B cell (primary cell): ENCODE measurements around the gene CCL15. TPM values are rescaled to one million over a fixed set of nuclear protein-coding genes. Genes with fewer than 3 reads are reported as not detected.

Source experiments
- ATAC-seq: fragments of 200-7000 bp; cut with Tn5 transposase; one replicate; pipeline ENCODE4 v1.10.0; 2021; ENCODE audit warnings: low read depth, mild to moderate bottlenecking, moderate number of reproducible peaks, moderate library complexity
- CTCF ChIA-PET: fragments of 350-600 bp; sonication (Branson Sonifier 250); formaldehyde crosslinking; loops from one replicate; lab custom pipeline; 2021; ENCODE audit warnings: antibody characterized with exemption, inconsistent platforms; lab: Charles Lee
- POLR2A ChIA-PET: fragments of 350-600 bp; sonication (Branson Sonifier 250); formaldehyde crosslinking; loops from one replicate; lab custom pipeline; 2021; ENCODE audit warnings: antibody characterized with exemption; lab: Charles Lee
- DNase-seq: peaks from one replicate; pipeline ENCODE4 v3.0.0; 2013
- H2AFZ ChIP-seq: 2 replicates; pipeline ENCODE4 v1.6.1; 2012; ENCODE audit warnings: mild to moderate bottlenecking, low read depth, low read length; ENCODE audit not compliant: insufficient read depth, poor library complexity, severe bottlenecking
- H3K27ac ChIP-seq, 2 donors: 1 replicate in 1 of 2; 2 replicates in 1 of 2; pipeline ENCODE4 v1.5.1; 2012 to 2013; ENCODE audit warnings: low read length in 2 of 2, mild to moderate bottlenecking in 2 of 2, moderate library complexity in 1 of 2
- H3K27me3 ChIP-seq, 4 experiments: fragments of 200-600 bp in 1 of 4; sonication (generic) in 1 of 4; replicated peaks in 1 of 4; 1 replicate in 2 of 4; 2 replicates in 2 of 4; pipeline versions ENCODE4 v1.6.1 to v1.7.0; 2013 to 2016; ENCODE audit warnings: low read length in 3 of 4, mild to moderate bottlenecking in 2 of 4, mixed read lengths in 1 of 4, moderate library complexity in 1 of 4; ENCODE audit not compliant: insufficient read depth in 4 of 4, control insufficient read depth in 3 of 4; ENCODE audit errors: control extremely low read depth in 1 of 4
- H3K36me3 ChIP-seq, 2 experiments: replicated peaks in 1 of 2; 1 replicate in 1 of 2; 2 replicates in 1 of 2; pipeline versions ENCODE4 v1.6.1 to v1.7.1; 2013; ENCODE audit warnings: low read length in 1 of 2; ENCODE audit not compliant: insufficient read depth in 2 of 2, control insufficient read depth in 1 of 2; ENCODE audit errors: control extremely low read depth in 1 of 2, extremely low read depth in 1 of 2
- H3K4me1 ChIP-seq, 2 donors: fragments of 200-600 bp in 1 of 2; sonication (generic) in 1 of 2; 1 replicate in 1 of 2; 2 replicates in 1 of 2; pipeline versions ENCODE4 v1.5.1 to v1.6.1; 2013 to 2017; ENCODE audit warnings: low read length in 2 of 2; ENCODE audit not compliant: control insufficient read depth in 2 of 2, insufficient read depth in 2 of 2
- H3K4me2 ChIP-seq: replicated peaks from 2 replicates; pipeline ENCODE3; 2012; ENCODE audit warnings: mild to moderate bottlenecking, low read depth, low read length; ENCODE audit not compliant: poor library complexity, severe bottlenecking
- H3K4me3 ChIP-seq, 5 experiments: fragments of 200-600 bp in 1 of 5; sonication (generic) in 1 of 5; 1 replicate in 3 of 5; 2 replicates in 2 of 5; pipeline versions ENCODE4 v1.5.1 to v1.7.0; 2011 to 2016; ENCODE audit warnings: low read length in 4 of 5, mild to moderate bottlenecking in 4 of 5, low read depth in 2 of 5, control low read depth in 1 of 5, moderate library complexity in 1 of 5; ENCODE audit not compliant: insufficient read depth in 1 of 5; ENCODE audit errors: control extremely low read depth in 1 of 5, extremely low read depth in 1 of 5
- H3K79me2 ChIP-seq: fragments of 200-600 bp; sonication (generic); one replicate; pipeline ENCODE4 v1.6.0; 2016; ENCODE audit warnings: low read length; ENCODE audit not compliant: control insufficient read depth, insufficient read depth
- H3K9ac ChIP-seq: fragments of 200-600 bp; sonication (generic); 2 replicates; pipeline ENCODE4 v1.6.1; 2017; ENCODE audit warnings: mild to moderate bottlenecking, low read length, moderate library complexity
- H3K9me3 ChIP-seq, 3 donors: one replicate each; pipeline versions ENCODE4 v1.6.1 to v1.7.1; 2013; ENCODE audit warnings: low read length in 2 of 3; ENCODE audit not compliant: control insufficient read depth in 2 of 3, insufficient read depth in 1 of 3; ENCODE audit errors: control extremely low read depth in 1 of 3
- H4K20me1 ChIP-seq: 2 replicates; pipeline ENCODE4 v1.6.0; 2012; ENCODE audit warnings: mild to moderate bottlenecking, low read length; ENCODE audit not compliant: insufficient read depth, control insufficient read depth, poor library complexity, severe bottlenecking
- H3K27ac Mint-ChIP-seq: one replicate; pipeline ENCODE4 v1.8.0; 2021; ENCODE audit warnings: mixed read lengths
- H3K27me3 Mint-ChIP-seq: one replicate; pipeline ENCODE4 v1.8.0; 2021; ENCODE audit warnings: mixed read lengths
- H3K4me1 Mint-ChIP-seq: one replicate; pipeline ENCODE4 v1.8.0; 2021; ENCODE audit warnings: mixed read lengths
- H3K4me3 Mint-ChIP-seq: one replicate; pipeline ENCODE4 v1.8.0; 2021; ENCODE audit warnings: mixed read lengths
- H3K9me3 Mint-ChIP-seq: one replicate; pipeline ENCODE4 v1.8.0; 2022; ENCODE audit warnings: mixed read lengths; ENCODE audit not compliant: insufficient read depth
- CTCF ChIP-seq: fragments of 200-600 bp; IDR thresholded peaks from one replicate; pipeline ENCODE4 v1.8.0; 2022; ENCODE audit warnings: antibody characterized with exemption, mild to moderate bottlenecking
- EZH2 ChIP-seq: IDR thresholded peaks from 2 replicates; pipeline ENCODE4 v1.6.1; 2012; ENCODE audit warnings: borderline replicate concordance, low read depth, mild to moderate bottlenecking, moderate library complexity, low read length; ENCODE audit not compliant: insufficient read depth, poor library complexity, severe bottlenecking
- WGBS: methylation state at CpG from one replicate; pipeline ENCODE4 v1.1.5; 2013; ENCODE audit warnings: missing lambda C conversion rate; ENCODE audit not compliant: insufficient coverage; 5-methylcytosine and 5-hydroxymethylcytosine counted together
- intact Hi-C: fragments of 100-400 bp; cut with micrococcal nuclease; formaldehyde crosslinking; loops from one replicate; pipeline ENCODE4 v1.10.0; 2022
- polyA plus RNA-seq: library from polyadenylated mRNA; depleted of rRNA; stranded (reverse); fragments of >200 nt; gene quantifications from 2 replicates; pipeline ENCODE4 v1.2.3, GENCODE V29; 2012
- total RNA-seq, 2 donors: library from RNA; stranded (reverse); fragments of 120-200 nt in 1 of 2; gene quantifications; 1 replicate in 1 of 2; 2 replicates in 1 of 2; pipeline versions ENCODE4 v1.2.3 to v1.2.4, GENCODE V29; 2013 to 2022

CCL15 gene
- total and polyA plus RNA-seq, 2 donors (not counting 1 experiment from before 2014, with no cell fraction given), result not detected

- ATAC-seq, result no peak
- no peak overlapping the region for H3K4me3 Mint-ChIP-seq
- WGBS, result 89% methylated on average over 8 of the region's 10 CpGs
Measured at GRCh38 chr17:35968520-35969054, 32.8 kb downstream of the CCL15 start.

More at GRCh38 chr17:35968520-35969054, 32.8 kb downstream of the CCL15 start:
- H3K27ac ChIP-seq, result no peak overlapping the region
- no peak overlapping the region for H2AFZ ChIP-seq
- H3K4me1 ChIP-seq, result no peaks in the 10 kb centered on the region
- peaks cover 25% of the 10 kb centered on the region for H3K27me3 Mint-ChIP-seq
- no peak overlapping the region for H3K9ac ChIP-seq
- H3K9me3 Mint-ChIP-seq, result no peaks in the 10 kb centered on the region
- no peak overlapping the region for H3K27ac Mint-ChIP-seq
- H3K4me1 Mint-ChIP-seq, result peaks cover 1% of the 10 kb centered on the region
- ChIA-PET CTCF (interaction anchor here (0.8 to 15.7 kb wide), 14 partner anchors 7 to 514 kb away, joined by 3 to 639 read pairs (median 6); partner anchors contain the start of gene CCL16), POLR2A (no interaction called here)
- TF ChIP-seq CTCF, result no peak
- TF ChIP-seq EZH2, result no peak
- H3K79me2 ChIP-seq, result no peaks in the 10 kb centered on the region
- no peaks in the 10 kb centered on the region for H4K20me1 ChIP-seq
- intact Hi-C loops, result loop anchor here (1.0 kb wide), 2 partner anchors 181 to 515 kb away; no protein-coding TSS in a partner anchor
- H3K36me3 ChIP-seq, result no peaks in the 10 kb centered on the region
- no peaks in the 10 kb centered on the region for H3K9me3 ChIP-seq
- H3K4me2 ChIP-seq, result no peak overlapping the region
- no peak overlapping the region for H3K4me3 ChIP-seq
- H3K27me3 ChIP-seq, result no peaks in the 10 kb centered on the region
- DNase-seq, result no peak
